HG03095 (cell line): ENCODE measurements around the gene ANKH.

Source experiments
- ATAC-seq: cut with Tn5 transposase; IDR thresholded peaks from one replicate; pipeline ENCODE4 v1.9.1; 2021; ENCODE audit warnings: moderate library complexity; ENCODE audit not compliant: unreplicated experiment

The ANKH gene

DNA sequence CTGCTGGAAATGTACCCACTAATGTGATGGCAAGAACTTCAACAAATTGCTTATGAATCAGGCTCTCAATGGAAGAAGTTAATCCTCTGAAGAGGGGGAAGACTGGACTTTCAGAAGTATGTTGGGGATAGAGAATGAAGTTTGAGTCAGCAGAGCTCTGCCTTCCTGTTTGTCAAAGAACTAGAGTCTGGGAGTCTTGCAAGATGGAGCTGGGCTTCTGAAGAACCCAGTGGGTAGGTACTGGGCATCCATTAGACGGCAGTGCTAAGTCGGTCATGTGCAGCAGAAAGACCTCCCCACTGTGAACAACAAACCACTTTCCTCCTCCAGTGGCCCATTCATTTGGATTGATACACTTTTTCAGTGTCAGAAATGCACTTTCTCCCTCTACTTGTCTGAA lies 172.4 kb downstream of the ANKH start:
- no peak for ATAC-seq

DNA sequence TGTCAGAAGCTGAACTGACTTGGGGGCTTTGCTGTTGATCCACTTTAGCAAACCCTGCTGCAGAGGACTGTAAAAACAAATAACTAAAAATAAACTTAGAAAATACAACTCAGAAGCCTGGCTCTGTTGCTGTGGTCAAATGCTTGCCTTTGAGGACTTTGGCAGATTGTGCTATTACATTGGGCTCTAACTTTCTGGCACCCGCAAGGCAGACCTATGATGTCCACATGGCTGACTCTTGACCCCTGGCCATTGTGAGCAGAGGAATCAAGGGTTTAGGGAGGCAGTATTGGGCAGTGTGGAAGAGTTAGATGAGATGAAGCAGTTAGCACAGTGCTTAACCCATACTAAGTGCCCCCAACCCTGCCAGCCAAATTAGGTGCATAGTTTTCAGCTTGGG lies 173.1 kb downstream of the ANKH start:
- ATAC-seq, result no peak

DNA sequence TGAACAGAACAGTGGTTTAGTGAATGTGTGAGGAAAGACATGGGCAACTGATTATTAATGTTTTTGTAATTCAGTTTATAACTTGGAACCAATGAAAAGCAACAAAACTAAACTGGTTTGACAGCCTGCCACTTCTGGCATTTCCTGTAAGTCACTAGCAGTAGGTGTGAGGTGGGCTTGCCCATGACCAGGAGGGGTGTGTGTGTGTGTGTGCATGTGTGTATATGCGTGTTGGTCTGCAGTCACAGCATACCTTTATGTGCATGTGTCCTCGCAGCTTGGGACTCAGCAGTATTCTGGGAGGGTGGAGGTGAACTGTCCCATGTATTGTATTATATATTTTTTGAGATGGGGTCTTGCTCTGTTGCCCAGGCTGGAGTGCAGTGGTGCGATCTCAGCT lies 174.7 kb downstream of the ANKH start:
- ATAC-seq, result no peak

DNA sequence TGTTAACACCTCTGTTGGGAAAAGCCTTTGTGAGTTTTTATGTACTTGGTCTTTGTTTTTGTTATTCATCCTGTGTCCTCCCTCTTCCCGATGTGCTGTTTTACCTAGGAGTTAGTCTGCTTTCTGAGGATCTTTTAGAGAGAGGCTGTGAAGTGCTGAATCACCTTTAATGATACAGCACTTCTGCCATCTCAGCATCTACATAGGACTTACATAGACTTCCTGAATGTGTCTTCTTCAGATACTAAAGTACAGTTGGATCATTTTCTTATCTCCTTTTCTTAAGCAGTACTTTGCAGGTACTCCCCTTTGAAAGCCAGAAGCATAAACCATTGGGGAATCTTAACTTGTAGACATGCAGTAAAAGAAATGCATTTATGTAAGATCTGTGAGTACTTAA lies 175.5 kb downstream of the ANKH start:
- ATAC-seq, result no peak

DNA sequence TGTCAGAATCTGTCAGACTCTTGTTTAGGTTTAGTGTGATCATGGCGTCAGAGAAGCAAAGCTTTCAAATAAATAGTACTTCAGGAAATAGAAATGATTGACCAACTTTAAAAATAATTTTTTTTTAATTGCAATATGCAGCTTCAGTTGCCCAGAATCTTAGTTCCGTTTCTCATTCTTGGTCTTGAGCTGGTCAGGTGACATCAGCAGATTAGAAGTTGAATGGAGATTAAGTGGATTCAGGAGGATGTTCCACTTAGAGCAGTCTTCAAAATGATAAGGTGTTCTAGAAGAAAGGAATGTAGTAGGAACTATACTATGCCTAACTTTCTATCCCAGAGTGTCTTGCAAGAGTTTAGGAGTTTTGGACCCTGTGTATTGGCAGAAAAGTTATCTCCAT lies 176.4 kb downstream of the ANKH start:
- ATAC-seq, result no peak

DNA sequence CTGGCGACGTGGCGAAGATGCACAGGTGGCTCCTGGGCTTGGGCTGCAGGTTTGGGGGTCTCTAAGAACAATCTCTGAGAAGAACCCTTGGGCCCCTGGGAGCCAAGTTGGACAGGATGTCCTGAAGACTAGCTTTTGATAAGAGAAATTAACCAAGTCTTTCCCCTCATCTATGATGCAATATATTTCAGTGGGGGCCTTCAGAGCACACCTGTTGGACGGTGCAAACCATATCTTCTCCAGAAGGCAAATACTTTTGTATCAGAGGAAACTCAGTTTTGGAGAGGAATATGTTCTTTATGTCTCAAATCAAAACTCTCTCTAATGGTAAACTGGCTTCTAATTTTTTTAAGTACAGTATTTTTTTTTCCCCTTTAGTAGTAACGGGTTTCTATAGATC lies 178.5 kb downstream of the ANKH start:
- ATAC-seq, result no peak

DNA sequence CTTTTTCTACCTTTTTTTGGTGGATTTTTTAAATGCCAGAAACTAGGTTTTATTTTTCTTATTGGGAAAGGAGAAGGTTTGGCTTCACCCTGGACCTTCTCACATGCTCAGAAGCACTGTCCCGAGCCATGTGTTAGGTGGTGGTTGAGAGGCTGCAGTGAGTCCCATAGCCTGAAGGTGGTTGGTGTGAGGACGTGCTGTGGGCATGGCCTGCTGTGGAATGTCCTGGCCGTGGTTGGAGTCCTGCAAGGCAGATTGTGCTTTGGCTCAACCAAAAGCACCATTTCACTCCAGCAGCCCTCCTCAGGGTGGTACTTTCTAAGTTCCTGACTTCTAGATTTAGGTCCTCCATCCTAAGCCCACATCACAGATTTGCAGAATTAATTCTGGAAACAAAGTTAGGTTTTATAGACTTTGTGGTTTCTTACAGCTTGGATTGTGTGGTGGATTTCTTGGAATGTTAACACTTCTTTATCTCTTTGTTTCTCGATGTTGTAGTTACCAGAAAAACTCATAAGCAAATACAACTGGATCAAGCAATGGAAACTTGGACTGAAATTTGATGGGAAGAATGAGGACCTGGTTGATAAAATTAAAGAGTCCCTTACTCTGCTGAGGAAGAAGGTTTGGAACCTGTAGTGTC lies 184.4 kb downstream of the ANKH start:
- no peak for ATAC-seq

DNA sequence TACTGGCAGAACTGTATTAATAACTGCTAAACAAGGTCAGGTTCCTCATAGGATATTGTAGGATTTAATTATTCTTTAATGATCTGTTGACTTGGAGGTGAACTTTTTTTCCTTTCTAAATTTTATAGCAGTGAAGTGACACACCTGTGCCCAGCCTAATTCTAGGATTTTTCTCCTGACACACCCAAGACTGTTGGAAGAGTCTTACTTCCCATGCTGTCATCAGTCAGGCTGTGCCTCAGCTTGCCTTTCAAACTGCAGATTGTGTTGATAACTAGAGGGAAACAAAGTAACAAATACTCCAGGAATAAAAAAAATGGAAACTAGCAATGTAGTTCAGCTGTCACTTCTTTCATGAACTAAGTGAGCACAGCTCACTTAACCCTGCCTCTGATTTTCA lies 185.1 kb downstream of the ANKH start:
- ATAC-seq, result no peak

DNA sequence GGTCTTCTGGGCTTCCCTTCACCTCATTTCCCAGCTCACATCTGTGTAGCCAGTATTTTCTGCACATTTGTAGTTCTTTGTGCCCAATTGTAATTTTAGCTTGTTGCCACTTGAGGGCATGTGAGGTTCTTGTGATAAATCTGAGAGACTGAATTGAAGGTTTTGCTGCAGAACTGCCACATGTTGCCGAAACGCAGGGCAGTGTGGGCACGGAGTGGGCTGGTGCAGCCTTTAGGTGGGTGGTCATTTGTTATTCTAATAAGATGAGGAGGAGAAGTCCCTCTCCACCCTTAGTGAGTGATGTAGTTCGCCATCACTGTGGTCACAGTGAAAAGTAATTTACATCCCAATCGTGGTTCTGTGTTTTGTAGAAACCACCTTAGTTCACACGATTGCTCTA lies 185.8 kb downstream of the ANKH start:
- ATAC-seq, result peak; percentile 76

DNA sequence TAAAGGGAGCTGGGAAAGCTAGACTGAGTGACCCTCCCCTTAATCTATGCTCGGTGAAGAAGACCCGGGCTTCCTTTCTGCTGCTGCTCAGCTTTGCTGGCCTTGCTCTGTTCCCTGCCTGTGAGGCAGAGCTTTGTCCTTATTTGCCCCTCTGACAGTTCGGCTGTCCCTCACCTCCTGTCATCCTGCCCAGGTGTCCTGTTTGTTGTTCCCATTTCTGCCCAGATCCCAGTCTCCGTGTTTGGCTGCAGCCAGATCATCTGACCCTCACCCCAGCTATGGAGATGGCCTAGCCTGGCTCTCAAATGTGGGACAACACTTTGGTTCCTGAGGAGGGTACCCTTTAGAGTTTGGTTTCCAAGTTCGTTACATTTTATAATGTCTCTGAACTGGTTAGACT lies 186.8 kb downstream of the ANKH start:
- ATAC-seq, result no peak

DNA sequence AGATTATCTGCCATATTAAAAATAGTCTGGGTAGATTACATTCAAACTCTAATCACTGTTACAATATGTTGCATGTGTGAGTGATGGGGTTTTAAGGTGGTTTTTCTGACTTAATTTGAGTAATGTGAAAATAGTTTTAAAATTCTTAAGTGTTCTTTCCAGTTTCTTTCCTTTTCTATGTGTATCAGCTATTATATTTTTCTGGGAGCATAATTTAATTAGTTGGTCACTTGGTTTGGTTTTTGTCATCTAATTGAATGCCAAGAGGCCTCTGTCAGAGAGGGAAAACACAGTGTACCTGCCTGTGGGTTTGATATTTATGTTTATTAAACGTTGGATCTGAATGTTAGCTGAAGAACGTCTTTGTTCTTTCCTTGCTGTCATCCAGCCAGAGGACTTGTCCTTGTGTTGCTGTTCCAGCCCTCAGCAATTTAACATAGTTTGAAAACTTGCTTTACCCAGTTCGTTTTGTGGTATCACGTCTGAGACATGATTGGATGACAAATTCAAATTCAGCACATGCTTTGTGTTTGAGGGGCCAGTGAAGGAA lies 187.6 kb downstream of the ANKH start:
- ATAC-seq, result no peak

DNA sequence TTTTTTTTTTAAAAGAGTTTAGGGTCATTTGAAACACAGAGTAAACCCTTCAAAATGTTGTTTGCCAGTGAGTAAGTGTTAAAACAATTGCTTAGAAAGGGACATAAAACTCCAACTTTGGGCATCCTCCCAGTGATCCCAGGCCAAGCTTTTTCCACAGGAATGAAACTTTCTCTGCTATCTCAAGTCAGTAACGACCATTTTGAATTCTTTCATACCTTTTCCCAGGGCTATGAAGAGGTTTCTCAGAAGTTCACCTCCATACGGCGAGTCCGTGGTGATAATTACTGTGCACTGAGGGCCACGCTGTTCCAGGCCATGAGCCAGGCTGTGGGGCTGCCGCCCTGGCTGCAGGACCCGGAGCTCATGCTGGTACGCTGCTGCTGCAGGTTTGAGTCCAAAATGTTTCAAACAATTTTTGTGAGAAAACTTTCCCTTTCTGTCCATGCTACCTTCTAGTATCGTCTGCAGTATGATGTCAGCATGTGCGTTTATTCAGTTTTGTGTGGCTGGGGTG lies 190.3 kb downstream of the ANKH start:
- ATAC-seq, result no peak

DNA sequence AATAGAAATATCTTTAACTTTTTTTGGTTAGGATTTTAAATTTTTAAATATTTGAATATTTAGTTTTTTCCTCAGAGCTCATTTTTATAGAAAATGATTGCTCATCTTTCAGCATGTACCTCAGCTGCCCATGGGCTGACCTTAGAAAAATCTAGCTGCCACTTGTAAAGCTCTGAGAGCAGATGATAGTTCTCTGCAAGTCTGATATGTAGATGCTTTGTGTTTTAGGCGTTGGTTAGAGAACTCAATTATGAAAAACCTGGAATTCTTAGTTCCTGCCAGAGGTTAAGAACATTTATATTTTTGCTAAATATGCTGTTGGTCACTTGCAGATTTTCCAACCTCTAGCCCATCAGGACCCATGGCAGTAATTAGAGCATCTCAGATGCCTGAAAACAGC lies 192.0 kb downstream of the ANKH start:
- ATAC-seq, result no peak

DNA sequence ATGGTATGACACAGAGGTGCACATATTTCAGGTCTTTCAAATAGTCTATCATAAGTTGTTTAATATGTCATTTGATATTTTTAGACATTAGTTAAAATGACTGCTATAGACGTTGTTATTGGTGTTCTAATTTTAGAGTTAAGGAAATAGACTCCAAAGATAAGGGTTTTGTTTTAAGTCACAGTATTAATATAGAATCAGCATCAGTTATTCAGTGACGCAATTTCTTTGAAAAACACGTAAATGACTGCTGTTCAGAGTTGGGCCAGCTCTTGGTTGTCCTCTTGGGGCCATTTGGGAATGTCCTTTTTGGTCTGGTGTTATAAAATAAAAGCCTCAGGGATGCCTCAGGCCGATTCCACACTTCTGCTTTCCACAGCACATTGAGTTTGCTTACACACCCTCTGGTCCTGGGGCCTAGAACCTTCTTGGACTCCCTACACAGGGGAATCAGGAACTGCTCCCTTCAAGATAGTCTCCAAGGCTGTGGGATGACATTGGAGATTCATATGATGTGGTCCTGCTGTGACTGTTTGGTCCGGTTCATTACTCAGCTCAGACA lies 192.7 kb downstream of the ANKH start:
- ATAC-seq, result no peak

DNA sequence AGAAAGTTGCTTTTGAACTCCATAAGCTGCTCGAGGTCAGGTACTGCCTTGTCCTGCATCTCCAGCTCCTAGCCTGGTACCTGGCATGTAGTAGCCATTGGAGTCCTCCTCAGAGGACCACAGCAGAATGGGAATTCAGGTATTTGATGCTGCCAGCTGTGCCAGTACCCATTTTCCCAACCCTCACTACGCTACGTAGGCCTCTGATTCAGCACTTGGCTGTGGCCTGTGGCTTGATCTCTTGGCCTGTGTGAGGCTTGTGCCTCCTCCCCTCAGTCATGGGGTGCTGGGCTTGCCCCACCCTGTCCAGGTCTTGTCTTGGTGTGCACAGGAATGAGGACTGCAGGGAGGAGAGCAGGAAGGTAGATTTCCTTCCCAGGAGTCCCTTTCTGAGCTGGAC lies 195.3 kb downstream of the ANKH start:
- ATAC-seq, result peak; percentile 32

DNA sequence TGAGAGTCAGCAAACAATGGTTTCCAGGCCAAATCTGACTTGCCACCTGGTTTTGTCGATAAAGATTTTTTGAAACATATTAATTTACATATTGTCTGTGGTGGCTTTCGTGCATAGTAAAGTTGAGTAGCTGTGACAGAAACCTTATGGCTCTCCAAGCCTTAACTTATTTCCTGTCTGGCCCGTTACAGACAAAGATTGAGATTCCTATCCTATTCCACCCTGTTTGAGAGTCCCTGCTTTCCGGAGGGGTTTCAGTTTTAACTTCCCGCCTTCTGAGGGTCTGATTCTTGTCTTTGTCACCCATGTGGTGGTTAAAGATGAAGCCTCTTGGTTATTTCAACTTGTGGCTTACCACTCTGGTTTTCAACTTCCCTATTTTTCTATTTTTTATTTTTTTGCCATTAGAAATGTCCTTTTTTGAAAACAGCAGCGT lies 195.7 kb downstream of the ANKH start:
- ATAC-seq, result peak; percentile 41

DNA sequence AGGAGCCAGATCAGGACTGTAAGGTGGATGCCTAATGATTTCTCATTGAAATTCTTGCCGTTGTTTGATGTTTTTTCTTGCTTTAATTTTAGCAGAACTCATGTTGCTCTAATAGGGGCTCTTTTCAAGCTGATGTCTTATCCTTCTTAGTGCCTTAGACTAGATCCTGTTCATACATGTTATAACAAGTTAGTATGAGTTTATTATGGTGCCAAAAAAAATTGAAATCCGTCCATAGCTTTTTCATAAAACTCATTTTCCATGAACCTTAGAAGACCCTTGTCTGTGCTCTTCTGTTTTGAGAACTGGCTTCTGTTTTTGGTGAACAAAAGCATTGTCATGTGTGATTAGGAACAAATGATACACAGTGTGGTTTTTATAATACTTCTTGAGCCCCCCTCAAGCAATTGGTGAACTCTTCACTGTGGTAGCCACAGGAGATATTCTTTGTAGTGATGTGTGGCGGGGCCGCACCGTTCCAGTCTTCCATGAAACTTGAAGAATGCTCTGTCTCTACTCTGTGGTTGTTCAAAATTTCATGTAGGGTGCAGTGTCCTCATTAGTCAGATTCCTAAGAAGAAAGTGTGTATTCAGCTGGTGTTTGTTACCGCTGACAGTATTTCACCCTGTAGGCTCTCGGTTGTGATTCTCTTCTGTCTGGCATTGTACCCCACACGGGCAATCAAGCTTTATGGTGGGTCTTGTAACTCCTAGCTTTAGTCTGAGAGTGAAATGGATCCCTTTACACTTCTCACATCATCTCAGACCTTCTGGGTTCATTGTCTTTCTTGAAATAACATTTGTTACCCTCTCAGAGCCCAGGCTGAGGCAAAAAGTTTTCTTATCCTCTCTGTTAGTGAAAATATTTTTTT lies 196.4 kb downstream of the ANKH start:
- ATAC-seq, result peak; percentile 3

DNA sequence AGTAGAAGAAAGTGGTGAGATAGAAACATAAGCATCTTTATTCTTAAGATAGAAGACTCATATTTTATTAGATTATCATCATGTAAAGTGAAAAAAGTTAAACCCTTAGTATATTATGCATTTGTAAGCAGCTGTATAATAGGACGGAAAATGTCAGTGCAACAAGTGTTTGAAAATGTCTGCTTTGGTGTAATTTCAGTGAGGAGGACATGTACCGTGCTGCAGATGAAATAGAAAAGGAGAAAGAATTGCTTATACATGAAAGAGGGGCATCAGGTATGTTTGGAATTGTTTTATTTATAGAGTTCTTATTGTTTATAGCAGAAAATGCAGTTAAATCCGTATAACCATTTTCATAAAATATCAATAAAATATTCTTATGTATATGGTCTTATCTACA lies 198.1 kb downstream of the ANKH start:
- ATAC-seq, result no peak

DNA sequence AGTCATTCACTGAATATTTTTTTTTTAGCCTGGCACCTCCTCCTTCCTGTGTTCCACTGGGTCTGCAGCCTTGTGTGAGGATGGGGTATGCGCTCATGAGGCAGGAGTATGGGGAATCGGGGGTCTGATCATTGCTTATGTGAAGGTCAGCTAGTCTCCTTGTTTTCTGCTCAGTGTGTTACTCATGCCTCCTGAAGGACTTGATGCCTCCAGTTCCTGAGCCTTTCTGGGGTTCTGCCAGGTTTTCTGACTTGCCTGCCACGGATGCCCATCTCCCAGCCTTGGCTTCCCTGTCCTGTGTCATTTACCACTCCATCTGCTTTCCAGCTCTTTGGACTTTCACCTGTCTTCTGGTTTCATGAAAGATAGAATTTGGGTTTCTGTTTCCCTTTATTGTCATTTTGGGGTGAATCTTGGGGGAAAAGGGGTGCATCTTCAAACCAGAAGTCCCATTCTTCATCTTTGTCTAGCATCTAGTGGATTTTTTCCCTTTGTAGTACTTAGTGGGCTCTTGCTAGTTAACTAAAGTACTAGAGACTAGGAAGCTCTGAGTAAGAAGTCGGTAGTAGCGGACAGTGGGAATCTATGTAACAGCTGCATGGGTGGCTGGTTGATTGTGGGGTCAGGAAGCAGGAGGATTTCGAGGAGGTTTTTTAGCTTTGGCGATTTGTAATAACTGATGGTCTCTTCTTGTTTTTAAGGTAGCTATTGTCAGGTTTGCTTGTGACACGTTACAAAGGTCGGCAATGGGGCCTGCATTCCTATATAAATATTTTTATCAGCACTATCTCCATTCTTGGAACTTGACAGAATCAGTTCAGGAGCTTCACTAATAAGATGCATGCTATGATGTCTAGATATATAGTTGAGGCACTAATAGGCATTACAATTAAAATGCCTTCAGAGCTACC lies 198.8 kb downstream of the ANKH start:
- ATAC-seq, result no peak

DNA sequence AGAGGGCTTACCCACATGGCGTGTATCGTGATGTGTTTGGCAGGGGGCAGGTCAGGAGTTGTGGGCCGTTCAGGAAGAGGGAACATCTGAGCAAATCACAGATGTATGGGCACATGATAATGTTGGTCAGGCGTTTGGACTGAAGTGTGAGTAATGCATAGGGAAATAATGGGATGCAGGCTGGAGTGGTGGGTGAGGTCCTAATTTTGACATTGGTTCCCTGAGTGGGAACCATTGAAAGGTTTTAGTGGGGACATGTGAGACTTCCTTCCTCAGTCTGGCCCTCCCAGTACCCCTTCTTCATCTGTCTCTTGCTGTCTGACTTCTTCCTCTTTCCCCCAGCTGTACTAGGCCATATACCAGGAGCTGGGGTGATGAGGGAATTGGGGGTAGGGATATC lies 199.5 kb downstream of the ANKH start:
- ATAC-seq, result no peak

DNA sequence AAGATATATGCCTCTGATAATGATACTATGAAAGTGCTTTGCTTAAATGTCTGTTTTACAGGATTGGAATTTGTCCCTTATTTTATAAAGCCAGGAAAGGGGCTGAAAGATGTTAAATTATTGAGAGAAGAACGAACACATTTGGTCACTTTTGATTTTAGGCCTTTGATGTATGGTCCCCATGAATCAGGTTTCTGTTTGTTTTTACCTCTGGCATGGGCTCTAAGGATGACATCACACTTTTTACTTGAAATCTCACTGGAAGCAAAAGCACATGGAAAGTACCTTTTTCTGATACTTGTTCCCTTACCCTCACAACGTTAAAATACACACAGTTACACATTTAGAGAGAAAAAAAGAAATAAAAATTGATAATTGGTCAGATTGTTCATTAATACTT lies 200.2 kb downstream of the ANKH start:
- no peak for ATAC-seq
